ENCODE data around the gene G6PC3.

G6PC3 gene

GRCh38 chr17:44059101-44059892 lies 11.2 kb upstream of the G6PC3 start:
- no peak for TF ChIP-seq CREB1 (IDR thresholded peaks at IDR 0.05; ENCODE audit: low read depth)
- TF ChIP-seq TEAD4 (IDR thresholded peaks at IDR 0.05): no peak
- no peak for TF ChIP-seq REST (IDR thresholded peaks at IDR 0.05; ENCODE audit: low read depth)
- TF ChIP-seq TAF1 (IDR thresholded peaks at IDR 0.05; ENCODE audit: low read depth): no peak
- no peak for TF ChIP-seq EP300 (IDR thresholded peaks at IDR 0.05; ENCODE audit: borderline replicate concordance)
- TF ChIP-seq NFIC (IDR thresholded peaks at IDR 0.05): no peak
- TF ChIP-seq EGR1 (IDR thresholded peaks at IDR 0.05): no peak
- no peak for TF ChIP-seq CEBPB (IDR thresholded peaks at IDR 0.05)
- TF ChIP-seq YY1 (IDR thresholded peaks at IDR 0.05; ENCODE audit: low read depth): no peak
- TF ChIP-seq ZBTB7A (IDR thresholded peaks at IDR 0.05; ENCODE audit: low read depth): no peak
- no peak for TF ChIP-seq USF1 (IDR thresholded peaks at IDR 0.05)
- no peak for TF ChIP-seq FOXM1 (IDR thresholded peaks at IDR 0.05; ENCODE audit: borderline replicate concordance, low read depth)
- TF ChIP-seq RAD21 (IDR thresholded peaks at IDR 0.05; ENCODE audit: low read depth): no peak
- no peak for TF ChIP-seq TCF12 (IDR thresholded peaks at IDR 0.05; ENCODE audit: low read depth)
- TF ChIP-seq MAX (IDR thresholded peaks at IDR 0.05): no peak

- TF ChIP-seq ZBTB7A (IDR thresholded peaks at IDR 0.05; ENCODE audit: low read depth): no peak
- TF ChIP-seq TEAD4 (IDR thresholded peaks at IDR 0.05): no peak
- TF ChIP-seq NFIC (IDR thresholded peaks at IDR 0.05): no peak
- TF ChIP-seq FOXM1 (IDR thresholded peaks at IDR 0.05; ENCODE audit: borderline replicate concordance, low read depth): no peak
- TF ChIP-seq RAD21 (IDR thresholded peaks at IDR 0.05; ENCODE audit: low read depth): no peak
- TF ChIP-seq CEBPB (IDR thresholded peaks at IDR 0.05): no peak
- TF ChIP-seq REST (IDR thresholded peaks at IDR 0.05; ENCODE audit: low read depth): no peak
- no peak for TF ChIP-seq CREB1 (IDR thresholded peaks at IDR 0.05; ENCODE audit: low read depth)
These were observed 9.1 kb upstream of the G6PC3 start for GRCh38 chr17:44061446-44061845.

GRCh38 chr17:44062871-44063270 lies 7.7 kb upstream of the G6PC3 start:
- TF ChIP-seq FOXM1 (IDR thresholded peaks at IDR 0.05; ENCODE audit: borderline replicate concordance, low read depth) (no peak), RAD21 (IDR thresholded peaks at IDR 0.05; ENCODE audit: low read depth) (no peak), EP300 (IDR thresholded peaks at IDR 0.05; ENCODE audit: borderline replicate concordance) (no peak), YY1 (IDR thresholded peaks at IDR 0.05; ENCODE audit: low read depth) (no peak), CEBPB (IDR thresholded peaks at IDR 0.05) (no peak), ZBTB7A (IDR thresholded peaks at IDR 0.05; ENCODE audit: low read depth) (no peak), CREB1 (IDR thresholded peaks at IDR 0.05; ENCODE audit: low read depth) (no peak)

GRCh38 chr17:44063704-44064639 lies 6.6 kb upstream of the G6PC3 start:
- TF ChIP-seq RAD21 (IDR thresholded peaks at IDR 0.05; ENCODE audit: low read depth) (no peak), YY1 (IDR thresholded peaks at IDR 0.05; ENCODE audit: low read depth) (no peak), CREB1 (IDR thresholded peaks at IDR 0.05; ENCODE audit: low read depth) (no peak), NFIC (IDR thresholded peaks at IDR 0.05) (no peak), TEAD4 (IDR thresholded peaks at IDR 0.05) (no peak), MAX (IDR thresholded peaks at IDR 0.05) (no peak), FOXM1 (IDR thresholded peaks at IDR 0.05; ENCODE audit: borderline replicate concordance, low read depth) (no peak), ZBTB7A (IDR thresholded peaks at IDR 0.05; ENCODE audit: low read depth) (no peak), EGR1 (IDR thresholded peaks at IDR 0.05) (no peak), USF1 (IDR thresholded peaks at IDR 0.05) (no peak), TAF1 (IDR thresholded peaks at IDR 0.05; ENCODE audit: low read depth) (no peak), REST (IDR thresholded peaks at IDR 0.05; ENCODE audit: low read depth) (no peak), TCF12 (IDR thresholded peaks at IDR 0.05; ENCODE audit: low read depth) (no peak), CEBPB (IDR thresholded peaks at IDR 0.05) (no peak)
